ENCODE measurements around the gene ACY1. TPM values are rescaled to one million over a fixed set of nuclear protein-coding genes. Genes with fewer than 3 reads are reported as not detected.
"Not testable (repeated sequence)": the region's sequence is repeated elsewhere in the genome, so short reads cannot be mapped to it uniquely, and the experiment has no call there.

The ACY1 gene
- total RNA-seq, 4 donors from 2014 or later: 34.0 to 57.7 (median 52.1) TPM

GRCh38 chr3:51986010-51986947 lies 2.9 kb downstream of the ACY1 start:
- ATAC-seq (ENCODE audit: low FRiP score): no peak
- no peak for DNase-seq (ENCODE audit: low spot score)
- TF ChIP-seq, protein P1, sequence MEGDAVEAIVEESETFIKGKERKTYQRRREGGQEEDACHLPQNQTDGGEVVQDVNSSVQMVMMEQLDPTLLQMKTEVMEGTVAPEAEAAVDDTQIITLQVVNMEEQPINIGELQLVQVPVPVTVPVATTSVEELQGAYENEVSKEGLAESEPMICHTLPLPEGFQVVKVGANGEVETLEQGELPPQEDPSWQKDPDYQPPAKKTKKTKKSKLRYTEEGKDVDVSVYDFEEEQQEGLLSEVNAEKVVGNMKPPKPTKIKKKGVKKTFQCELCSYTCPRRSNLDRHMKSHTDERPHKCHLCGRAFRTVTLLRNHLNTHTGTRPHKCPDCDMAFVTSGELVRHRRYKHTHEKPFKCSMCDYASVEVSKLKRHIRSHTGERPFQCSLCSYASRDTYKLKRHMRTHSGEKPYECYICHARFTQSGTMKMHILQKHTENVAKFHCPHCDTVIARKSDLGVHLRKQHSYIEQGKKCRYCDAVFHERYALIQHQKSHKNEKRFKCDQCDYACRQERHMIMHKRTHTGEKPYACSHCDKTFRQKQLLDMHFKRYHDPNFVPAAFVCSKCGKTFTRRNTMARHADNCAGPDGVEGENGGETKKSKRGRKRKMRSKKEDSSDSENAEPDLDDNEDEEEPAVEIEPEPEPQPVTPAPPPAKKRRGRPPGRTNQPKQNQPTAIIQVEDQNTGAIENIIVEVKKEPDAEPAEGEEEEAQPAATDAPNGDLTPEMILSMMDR (IDR thresholded peaks at IDR 0.05): no peak

DNA sequence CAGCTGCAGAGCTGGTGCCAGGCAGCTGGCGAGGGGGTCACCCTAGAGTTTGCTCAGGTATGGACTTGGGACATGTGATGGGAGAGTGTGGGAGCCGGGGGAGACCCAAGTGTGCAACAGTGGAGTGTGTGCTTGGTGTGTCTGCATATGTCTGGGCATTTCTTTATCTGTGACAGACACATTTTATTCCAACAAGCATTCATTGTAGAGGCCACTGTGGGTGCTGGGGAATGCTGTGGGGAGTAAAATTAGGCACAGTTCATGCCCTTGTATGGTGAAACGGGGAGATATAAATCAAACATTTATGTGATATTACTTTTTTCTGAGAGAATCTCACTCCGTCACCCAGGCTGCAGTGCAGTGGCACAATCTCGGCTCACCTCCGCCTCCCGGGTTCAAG lies 4.2 kb downstream of the ACY1 start:
- no peak for DNase-seq (ENCODE audit: low spot score)
- ATAC-seq (ENCODE audit: low FRiP score): no peak
- TF ChIP-seq, protein P1 (IDR thresholded peaks at IDR 0.05): no peak

DNA sequence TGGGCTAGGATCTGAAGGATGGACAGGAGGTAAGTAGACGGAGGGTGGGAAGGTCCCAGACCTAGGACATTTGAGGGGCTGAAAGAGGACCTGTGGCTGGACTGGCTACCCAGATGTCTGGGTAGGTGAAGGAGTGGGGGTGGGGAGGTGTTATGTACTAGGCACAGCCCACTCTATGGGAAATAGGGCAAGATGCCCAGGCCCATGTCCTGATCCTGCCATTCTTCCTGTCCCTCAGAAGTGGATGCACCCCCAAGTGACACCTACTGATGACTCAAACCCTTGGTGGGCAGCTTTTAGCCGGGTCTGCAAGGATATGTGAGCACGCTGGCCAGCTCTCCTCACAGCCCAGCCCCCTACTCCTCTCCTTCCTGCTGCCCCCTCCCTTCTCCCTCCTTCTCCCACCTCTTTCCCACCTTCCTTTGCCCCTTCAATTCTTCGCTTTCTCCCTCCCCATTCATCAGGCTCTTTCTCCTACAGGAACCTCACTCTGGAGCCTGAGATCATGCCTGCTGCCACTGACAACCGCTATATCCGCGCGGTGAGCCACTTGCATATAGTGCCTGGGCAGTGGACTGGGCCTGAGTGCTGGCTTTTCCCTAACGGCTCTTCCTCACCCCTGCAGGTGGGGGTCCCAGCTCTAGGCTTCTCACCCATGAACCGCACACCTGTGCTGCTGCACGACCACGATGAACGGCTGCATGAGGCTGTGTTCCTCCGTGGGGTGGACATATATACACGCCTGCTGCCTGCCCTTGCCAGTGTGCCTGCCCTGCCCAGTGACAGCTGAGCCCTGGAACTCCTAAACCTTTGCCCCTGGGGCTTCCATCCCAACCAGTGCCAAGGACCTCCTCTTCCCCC lies 5.2 kb downstream of the ACY1 start:
- ATAC-seq (ENCODE audit: low FRiP score): no peak
- no peak for DNase-seq (ENCODE audit: low spot score)
- TF ChIP-seq, protein P1 (IDR thresholded peaks at IDR 0.05): no peak

- DNase-seq (ENCODE audit: low spot score); ATAC-seq (ENCODE audit: low FRiP score): not testable (repeated sequence)
Observed at GRCh38 chr3:51990501-51990971, 7.2 kb downstream of the ACY1 start.

DNA sequence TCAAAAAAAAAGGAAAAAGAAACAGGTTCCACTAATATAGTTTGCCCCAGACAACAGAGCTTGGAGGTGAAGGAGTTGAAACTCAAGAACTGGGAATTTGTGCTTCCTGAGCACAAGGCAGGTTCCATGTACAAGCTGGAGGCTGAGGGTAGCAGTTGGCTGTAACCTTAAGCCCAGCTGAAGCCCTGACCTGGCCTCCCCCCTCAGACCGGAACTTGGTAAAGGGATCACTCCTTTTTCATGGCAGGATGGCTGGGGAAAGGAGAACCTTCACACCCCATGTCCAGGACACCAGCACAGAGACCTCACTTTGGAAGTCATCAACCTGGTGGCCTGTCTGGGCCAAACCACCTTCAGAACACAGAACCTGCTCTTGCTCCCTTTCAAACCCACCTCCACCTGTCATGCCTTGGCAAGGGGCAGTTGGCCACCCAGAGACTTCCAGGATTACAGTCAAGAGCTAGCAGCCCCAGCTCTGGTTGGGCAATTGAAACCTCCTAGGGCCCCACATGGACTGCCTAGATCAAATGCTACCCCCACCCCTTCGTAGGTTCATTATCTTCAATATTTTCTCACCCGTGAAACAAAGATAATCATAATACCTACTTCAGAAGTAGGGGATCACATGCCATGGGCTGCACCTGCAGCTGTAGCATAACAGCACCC lies 8.8 kb downstream of the ACY1 start:
- no peak for ATAC-seq (ENCODE audit: low FRiP score)
- TF ChIP-seq, protein P1 (IDR thresholded peaks at IDR 0.05): no peak
- no peak for DNase-seq (ENCODE audit: low spot score)

GRCh38 chr3:51993657-51994056 lies 10.3 kb downstream of the ACY1 start:
- not testable (repeated sequence) for ATAC-seq (ENCODE audit: low FRiP score); DNase-seq (ENCODE audit: low spot score)

GRCh38 chr3:51994530-51994929 lies 11.2 kb downstream of the ACY1 start:
- TF ChIP-seq, protein P1 (IDR thresholded peaks at IDR 0.05): no peak
- no peak for ATAC-seq (ENCODE audit: low FRiP score)
- no peak for DNase-seq (ENCODE audit: low spot score)
